Left forelimb (tissue), 1 donor: Measurements from ENCODE around the gene IFITM2.

Experiments
- DNase-seq: peaks from one replicate; pipeline ENCODE4 v3.0.0-alpha.2; 2018; ENCODE audit warnings: low spot score

The IFITM2 gene

DNA sequence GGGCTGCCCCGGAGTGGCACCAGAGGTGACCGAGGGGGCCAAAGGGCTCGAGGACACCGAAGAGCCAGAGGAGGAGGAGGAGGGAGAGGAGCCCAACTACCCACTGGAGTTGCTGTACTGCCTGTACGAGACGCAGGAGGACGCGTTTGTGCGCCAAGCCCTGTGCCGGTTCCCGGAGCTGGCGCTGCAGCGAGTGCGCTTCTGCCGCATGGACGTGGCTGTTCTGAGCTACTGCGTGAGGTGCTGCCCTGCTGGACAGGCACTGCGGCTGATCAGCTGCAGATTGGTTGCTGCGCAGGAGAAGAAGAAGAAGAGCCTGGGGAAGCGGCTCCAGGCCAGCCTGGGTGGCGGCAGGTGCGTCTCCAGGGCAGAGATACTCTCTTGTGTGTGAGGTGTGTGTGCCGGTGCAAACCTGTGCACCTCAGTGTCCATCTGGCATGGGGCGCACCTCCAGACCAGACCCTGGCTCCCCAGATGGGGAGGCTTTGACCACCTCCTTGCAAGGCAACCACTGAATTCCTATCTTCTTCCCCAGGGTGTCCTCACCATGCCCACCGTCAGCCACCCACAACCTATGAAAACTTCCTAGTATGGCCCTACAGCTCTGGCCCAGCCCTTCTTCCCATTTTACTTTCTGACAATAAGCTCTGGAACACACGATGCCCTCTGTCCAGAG lies 26.0 kb upstream of the IFITM2 start:
- DNase-seq, result peak; percentile 57

DNA sequence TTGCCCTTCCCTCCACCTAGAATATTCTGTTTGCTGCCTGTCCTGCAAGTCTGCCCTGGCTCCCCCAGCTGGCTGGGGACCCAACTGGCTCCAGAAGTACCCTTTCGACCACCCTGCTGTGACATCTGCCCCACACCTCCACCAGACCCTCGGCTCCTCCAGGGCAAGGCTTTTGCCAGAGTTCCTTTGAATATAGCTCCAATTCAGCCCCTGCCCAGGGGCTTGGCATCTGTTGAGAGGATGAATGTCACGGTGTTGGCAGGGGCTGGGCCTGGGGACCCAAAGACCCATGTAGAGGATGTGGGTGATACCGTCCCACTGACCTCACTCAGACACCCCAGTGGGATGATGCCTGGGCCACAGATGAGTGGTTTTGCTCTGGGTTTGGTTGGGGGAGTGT lies 25.4 kb upstream of the IFITM2 start:
- peak; percentile 46 for DNase-seq

DNA sequence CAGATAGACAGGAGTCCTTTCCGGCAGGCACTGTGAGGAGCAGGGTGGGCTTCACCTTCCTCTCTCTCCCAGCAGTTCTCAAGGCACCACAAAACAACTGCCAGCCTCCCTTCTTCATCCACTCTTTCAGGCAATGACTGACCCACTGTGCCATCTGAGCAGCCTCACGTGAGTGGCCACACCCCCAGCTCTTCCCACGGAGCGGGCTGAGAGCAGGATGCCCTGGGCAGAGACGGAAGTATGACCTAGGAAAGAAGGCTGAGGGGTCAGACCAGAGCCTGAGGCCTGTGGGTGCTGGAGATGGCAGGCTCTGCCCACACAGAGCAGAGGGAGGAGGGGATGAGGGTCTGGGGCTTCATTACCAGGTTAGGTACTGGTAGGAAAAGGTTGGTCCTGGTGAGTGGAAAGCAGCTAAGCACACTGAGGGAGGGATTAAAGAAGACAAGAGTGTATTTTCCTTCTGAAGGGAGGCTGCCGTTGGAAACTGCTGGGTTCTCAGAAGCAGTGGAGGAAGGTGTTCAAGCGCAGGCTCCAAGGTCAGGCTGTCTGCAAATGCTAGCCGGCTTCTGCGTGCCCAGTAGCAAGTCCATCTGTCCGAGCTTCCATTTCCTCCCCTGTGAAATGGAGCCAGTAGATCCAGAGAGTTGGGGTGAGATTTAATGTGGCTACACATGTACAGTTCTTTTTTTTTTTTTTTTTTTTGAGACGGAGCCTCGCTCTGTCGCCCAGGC lies 24.8 kb upstream of the IFITM2 start:
- peak; percentile 6 for DNase-seq

DNA sequence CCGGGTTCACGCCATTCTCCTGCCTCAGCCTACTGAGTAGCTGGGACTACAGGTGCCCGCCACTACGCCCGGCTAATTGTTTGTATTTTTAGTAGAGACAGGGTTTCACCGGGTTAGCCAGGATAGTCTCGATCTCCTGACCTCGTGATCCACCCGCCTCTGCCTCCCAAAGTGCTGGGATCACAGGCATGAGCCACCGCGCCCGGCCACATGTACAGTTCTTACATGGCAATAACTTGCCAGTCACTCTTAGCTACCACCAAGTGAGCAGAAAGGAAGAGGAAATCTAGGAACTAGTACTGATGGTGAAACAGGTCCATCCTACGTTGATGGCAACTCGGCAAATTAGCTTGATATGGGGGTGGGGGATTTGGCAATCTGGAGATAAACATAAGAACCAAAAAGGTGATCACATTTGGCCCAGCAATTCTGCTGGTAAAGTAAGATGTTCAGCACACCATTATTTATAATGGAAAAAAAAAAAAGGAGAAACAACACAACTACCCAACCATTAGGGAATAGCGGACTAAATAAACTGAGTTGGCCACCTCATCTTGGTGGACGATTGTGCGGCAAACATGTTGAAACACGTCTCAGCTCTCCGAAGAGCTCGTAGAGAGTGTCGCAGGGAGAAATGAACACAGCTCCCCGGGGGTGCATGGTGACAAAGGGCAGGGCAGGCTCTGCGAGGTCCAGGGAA lies 24.1 kb upstream of the IFITM2 start:
- DNase-seq, result peak; percentile 12

DNA sequence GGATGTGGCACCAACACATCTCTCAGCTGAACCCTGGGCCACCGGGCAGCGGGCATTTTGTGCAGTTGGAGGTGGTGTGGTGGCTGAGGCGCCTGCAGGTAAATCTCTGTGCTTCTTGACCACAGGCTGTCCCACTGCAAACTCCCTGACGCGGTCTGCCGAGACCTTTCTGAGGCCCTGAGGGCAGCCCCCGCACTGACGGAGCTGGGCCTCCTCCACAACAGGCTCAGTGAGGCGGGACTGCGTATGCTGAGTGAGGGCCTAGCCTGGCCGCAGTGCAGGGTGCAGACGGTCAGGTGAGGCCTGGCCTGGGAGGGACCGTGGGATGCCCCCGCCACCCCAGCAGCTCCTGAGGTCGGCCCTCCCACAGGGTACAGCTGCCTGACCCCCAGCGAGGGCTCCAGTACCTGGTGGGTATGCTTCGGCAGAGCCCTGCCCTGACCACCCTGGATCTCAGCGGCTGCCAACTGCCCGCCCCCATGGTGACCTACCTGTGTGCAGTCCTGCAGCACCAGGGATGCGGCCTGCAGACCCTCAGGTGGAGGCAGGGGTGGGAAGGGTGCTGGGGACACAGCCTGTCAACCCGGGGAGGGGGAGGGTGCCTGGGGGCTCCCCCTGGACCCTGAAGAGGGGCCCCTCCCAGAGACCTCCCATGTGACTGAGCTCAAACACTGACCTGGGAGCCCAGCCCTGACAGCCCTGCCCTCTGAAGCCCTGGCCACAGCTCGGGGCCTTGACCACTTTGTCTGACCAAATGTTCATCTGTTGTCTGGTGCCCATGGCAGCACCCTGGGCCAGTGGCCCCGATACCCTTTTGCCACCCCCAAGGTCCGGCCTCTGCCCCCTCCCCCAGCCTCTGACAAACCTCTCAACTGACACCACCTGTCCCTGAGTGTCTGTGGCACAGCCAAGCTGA lies 23.3 kb upstream of the IFITM2 start:
- DNase-seq, result peak; percentile 62

DNA sequence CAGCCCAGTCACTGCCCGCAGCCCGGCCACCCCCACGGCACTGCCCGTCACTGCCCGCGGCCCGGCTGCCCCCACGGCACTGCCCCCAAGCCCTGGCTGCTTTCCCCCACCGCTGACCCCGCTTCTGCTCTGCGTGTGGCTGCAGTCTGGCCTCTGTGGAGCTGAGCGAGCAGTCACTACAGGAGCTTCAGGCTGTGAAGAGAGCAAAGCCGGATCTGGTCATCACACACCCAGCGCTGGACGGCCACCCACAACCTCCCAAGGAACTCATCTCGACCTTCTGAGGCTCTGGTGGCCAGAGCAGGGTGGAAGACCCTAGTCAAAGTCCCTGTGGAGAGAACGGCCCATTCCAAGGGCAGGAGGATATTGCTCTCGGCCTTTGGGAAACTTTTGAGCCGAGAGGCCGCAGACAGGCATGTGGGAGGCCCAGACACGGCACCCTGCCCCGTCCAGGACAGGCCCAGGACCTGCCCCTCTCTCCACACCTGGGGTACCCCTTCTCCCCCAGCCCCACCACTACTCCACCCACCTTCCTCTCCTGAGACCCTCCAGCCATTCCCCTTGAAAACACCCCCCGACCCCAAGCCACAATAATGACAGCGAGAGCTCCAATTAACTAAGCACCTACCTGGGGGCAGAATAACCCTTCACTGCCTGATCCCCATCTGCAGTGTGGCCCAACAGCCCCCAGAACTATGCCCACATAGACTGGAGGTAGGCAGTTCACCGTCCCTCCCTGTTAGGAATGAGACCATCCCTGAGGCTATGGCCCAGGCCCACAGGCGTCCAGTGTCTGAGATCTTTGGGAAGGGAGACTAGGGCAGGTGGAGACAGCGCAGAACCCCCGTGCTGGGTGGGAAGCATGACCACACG lies 22.4 kb upstream of the IFITM2 start:
- peak; percentile 58 for DNase-seq

DNA sequence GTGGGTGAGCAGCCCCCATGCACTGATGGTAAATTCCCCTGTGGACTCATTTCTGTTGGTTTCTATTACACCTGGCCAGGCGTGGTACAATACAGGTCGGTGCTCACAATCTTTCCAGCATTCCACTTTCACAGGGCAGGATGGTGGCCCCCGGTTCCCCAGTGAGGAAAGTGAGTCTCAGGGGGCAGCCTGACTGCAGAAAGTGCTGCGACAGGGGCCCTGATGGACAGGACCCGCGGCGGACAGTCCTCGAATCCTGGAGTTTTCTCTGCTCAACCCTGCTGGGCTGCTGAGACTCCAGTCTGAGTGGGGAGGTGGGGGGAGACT lies 21.8 kb upstream of the IFITM2 start:
- DNase-seq, result no peak

DNA sequence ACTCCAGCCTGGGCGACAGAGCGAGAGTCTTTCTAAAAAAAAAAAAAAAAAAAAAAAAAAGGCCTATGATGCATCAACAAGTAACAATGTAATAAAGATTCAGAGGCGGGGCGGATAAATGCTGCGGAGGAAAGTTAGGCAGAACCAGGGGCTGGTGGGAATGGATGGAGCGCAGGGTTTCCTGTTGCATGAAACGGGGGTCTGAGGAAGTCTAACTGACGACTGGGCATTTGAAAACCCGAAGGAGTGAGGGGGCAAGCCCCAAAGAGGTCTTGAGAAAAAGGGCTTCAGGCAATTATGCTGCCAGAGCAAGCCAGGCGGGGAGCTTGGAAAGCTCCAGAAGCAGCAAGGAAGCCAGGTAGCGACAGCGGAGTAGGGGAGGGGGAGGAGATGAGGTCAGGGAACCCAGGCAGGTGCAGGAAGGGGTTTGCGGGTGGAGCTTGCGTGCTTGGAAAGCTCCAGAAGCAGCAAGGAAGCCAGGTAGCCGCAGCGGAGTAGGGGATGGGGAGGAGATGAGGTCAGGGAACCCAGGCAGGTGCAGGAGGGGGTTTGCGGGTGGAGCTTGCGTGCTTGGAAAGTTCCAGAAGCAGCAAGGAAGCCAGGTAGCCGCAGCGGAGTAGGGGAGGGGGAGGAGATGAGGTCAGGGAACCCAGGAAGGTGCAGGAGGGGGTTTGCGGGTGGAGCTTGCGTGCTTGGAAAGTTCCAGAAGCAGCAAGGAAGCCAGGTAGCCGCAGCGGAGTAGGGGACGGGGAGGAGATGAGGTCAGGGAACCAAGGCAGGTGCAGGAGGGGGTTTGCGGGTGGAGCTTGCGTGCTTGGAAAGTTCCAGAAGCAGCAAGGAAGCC lies 20.4 kb upstream of the IFITM2 start:
- peak; percentile 33 for DNase-seq

DNA sequence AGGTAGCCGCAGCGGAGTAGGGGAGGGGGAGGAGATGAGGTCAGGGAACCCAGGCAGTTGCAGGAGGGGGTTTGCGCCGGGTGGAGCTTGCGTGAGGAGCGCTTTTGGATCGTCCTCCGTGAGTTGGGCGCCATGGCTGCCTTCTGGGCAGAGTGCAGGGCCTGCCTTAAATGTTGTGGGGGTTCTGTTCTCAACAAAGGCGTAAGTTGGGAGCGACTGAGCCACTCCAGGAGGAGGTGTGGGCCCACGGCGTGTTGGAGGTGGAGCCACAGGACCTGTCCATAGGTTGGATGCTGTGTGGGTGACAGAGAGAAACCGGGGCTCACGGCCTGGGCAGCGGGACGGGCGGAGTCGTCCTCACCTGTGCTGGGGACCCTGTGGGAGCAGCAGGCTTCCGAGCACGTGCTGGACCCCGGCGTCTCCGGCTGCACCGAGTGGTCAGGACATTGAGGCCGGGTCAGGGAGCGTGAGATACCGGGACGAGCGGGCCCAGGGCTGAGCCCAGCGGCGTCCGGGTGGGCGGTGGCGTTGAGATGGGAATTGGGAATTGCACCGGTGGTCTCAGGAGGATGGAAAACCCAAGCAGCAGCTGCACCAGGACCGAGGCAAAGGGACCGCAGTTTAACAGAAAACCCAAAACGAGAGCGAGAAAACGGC lies 19.7 kb upstream of the IFITM2 start:
- DNase-seq, result peak; percentile 9

DNA sequence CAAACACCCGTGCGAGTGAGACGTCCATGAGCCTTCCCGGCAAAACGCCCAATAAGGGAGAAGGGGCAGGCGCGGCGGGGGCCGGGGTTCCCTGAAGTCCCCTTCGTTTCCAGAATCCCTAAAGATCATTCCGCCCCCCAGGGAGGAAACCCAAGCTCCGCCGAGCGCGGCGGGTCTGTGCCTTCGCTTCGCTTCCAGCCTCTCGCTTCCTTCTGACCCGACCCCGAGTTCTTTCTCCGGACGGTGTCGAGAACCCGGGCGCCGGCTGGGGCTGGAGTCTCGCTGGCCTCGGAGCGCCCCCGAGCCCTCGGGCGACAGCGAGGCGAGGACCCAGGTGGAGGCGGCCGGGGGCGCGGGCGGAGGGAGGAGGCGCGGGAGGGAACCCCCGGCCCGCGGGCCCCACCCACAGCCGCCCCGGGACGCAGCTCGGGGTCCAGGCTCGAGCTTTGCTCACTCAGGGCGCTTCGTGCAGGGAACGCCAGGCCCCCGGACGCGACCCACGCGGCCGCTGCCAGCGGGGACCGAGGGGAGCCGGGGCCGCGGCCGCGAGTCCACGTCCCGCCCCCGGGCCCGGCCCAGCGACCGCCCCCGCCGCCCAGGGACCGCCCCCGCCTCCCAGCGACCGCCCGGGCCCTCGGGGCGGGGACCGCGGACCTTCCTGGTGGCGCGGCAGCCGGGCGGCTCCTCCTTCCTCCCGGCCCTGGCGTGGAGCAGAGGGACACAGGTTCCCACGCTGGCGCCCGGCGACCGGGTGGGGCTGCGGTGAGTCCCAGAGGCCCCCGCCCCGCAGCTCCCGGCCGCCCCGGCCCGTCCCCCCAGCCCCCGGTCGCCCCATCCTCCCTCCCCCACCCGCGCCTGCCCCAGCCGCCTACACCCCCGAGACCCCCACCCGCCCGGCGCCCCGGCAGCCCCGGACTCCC lies 18.9 kb upstream of the IFITM2 start, which contains the start of gene PGGHG:
PGGHG (plus strand) TSS at position 649 of the 920 bp plus-strand sequence. CDS start 691 bp downstream, outside the sequence.
- DNase-seq, result peak; percentile 76

DNA sequence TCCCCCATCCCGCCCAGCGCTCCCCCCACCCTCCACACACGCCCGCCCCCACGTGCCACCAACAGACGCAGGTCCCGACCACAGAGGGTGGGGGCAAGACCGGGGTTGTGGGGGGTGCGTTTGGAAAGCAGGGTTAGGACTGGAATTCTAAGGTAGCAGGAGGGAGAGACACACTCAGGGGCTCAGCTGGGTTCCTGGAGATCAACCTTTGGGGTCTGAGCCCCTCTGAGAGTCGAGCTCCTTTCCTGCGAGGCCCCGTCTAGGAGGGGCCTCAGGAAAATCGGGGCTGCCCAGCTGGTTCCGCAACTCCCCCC lies 18.3 kb upstream of the IFITM2 start:
- no peak for DNase-seq

DNA sequence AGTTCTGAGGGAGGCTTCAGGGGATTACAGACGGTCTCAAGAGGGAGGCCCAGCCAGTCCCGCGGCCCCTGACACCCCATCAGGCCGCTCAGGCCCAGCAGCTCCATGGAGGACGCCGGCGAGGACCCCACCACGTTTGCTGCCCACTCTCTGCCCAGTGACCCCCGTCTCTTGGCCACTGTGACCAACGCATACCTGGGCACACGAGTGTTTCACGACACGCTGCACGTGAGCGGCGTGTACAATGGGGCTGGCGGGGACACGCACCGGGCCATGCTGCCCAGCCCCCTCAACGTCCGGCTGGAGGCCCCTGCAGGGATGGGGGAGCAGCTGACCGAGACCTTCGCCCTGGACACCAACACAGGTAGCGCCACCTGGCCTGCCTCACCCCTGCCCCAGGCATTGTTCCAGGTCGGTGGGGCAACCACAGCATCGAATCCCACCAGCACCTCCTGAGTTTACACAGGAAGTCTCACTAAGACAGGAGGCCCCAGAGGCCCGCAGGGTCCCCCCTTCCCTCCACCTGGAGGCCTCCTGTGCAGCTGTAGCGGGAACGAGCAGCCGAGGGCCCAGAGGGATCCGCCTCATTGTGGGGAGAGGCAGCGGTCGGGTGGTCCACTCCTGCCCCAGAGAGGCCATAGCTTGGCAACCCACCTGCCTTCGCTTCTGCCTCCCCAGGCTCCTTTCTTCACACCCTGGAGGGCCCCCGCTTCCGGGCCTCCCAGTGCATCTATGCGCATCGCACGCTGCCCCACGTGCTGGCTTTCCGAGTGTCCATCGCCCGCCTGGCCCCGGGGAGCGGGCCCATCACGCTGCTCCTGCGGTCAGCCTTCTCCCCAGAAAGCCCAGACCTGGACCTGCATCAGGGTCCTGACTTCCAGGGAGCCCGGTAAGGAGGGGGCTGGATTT lies 17.6 kb upstream of the IFITM2 start:
- DNase-seq, result peak; percentile 67

DNA sequence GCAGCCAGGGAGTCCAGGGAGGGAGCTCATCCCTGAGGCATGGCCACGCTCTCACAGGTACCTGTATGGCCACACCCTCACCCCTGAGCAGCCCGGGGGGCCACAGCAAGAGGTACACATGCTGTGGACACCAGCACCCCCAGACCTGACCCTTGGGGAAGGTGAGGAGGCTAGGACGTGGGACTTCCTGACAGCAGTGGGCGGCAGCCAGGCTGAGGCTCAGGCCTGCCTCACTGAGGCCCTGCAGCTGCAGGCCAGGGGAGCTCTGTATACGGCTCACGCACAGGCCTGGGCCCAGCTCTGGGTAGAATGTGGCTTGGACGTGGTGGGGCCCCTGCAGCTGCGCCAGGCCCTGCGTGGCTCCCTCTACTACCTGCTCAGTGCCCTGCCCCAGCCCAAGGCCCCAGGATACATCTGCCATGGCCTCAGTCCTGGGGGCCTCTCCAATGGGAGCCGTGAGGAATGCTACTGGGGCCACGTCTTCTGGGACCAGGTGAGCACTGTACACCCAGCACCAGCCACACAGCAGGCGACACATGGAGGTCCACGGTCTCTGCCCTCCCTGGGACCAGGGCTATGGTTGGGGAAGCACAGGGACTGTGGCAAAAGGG lies 16.9 kb upstream of the IFITM2 start:
- DNase-seq, result peak; percentile 61

DNA sequence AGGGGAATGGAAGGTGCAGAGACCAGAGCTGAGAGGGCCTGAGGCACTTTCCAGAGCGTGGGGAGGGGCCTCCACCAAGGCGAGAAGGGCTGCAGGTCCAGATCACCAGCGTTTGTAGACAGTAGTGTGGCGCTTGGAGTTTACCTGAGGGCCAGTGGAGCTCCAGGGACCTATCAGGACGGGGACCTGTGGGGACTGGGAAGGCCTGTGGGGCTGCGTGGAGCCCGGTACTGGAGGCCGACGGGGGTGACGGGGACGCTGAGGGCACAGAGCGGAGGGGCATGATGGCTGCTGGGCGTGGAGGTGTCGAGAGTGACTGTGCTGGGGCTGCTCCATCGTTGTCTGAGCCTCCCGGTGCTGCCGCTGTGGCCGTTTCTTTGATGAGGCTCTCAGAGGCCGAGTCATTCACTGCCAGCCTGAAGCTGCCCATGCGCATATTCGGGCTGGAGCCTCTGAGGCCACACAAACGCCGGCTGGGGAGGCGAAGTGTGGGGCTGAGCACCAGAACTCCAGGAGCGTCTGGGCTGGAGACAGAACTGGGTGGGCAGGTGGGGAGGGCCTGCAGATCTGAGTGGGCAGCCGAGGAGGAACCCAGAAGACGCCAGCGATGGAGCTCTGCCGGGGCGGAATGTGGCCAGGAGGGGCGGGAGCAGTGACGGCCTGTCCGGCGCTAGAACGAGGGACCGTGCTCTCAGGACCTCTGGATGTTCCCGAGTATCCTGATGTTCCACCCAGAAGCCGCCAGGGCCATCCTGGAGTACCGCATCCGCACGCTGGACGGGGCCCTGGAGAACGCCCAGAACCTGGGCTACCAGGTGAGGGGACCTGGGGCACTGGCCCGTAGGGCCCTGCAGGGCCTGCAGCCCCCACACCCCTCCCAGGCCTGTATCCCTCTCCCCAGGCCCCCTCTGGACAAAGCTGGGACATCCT lies 16.1 kb upstream of the IFITM2 start:
- peak; percentile 50 for DNase-seq

DNA sequence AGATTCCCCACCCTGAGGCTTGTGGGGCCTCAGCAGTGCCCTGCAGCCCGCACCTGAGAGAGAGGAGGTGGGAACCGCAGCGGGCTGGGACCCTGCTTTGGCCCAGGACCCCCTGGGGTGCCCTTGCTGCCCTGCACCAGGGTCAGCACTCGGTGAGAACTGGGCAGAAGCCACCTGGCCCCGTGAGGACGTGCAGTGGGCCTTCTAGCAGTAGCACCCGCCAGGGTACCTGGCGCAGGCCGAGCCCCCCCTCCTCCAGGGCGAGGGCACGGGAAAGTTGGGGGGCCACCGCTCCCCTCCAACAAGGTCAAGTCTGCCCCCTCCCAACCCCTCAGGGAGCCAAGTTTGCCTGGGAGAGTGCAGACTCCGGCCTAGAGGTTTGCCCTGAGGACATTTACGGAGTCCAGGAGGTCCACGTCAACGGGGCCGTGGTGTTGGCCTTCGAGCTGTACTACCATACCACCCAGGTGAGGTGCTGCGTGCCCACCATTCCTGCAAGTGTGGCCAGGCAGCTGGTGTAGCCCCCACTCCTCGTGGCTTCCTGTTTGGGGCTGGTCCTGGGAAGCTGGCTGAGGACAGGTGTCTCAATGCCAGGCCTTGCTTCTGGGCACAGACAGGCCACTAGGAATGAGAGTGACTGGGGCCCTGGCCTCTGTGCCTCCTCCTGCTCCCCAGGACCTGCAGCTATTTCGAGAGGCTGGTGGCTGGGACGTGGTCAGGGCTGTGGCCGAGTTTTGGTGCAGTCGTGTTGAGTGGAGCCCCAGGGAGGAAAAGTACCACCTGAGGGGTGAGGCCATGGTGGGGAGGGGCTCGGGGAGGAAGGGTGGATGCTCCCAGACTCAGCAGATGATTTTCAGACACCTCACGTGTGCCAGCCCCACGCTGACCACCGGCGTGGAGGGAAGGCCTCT lies 15.2 kb upstream of the IFITM2 start:
- no peak for DNase-seq
